H1 (cell line): ENCODE measurements around the gene CCDC88C. TPM values are rescaled to one million over a fixed set of nuclear protein-coding genes. Genes with fewer than 3 reads are reported as not detected.

Experiments used
- CTCF ChIA-PET: fragments of 300-600 bp; sonication (Branson Sonifier 250); formaldehyde crosslinking; loops from one replicate; lab custom pipeline; 2021; ENCODE audit not compliant: partially characterized antibody; lab: Charles Lee
- POLR2A ChIA-PET: fragments of 300-600 bp; sonication (Branson Sonifier 250); formaldehyde crosslinking; loops from one replicate; lab custom pipeline; 2021; ENCODE audit warnings: inconsistent platforms; ENCODE audit not compliant: partially characterized antibody; lab: Charles Lee
- DNase-seq, 2 experiments: peaks; one replicate each; pipeline versions ENCODE4 v3.0.0 to v3.0.0-alpha.2; 2010 to 2022; ENCODE audit warnings: low spot score in 2 of 2, low read depth in 1 of 2, mixed read lengths in 1 of 2
- FAIRE-seq: peaks from 2 replicates; lab custom pipeline; 2011; peaks lifted over from hg19 to GRCh38; lab: Jason Lieb, UNC
- H2AFZ ChIP-seq: 2 replicates; pipeline ENCODE4 v1.8.1; 2012; ENCODE audit warnings: low read length, inconsistent platforms
- H2AK5ac ChIP-seq: 2 replicates; pipeline ENCODE4 v1.6.1; 2013; ENCODE audit warnings: low read depth, low read length
- H2BK120ac ChIP-seq: replicated peaks from 2 replicates; pipeline ENCODE3; 2013; ENCODE audit warnings: low read depth, low read length, inconsistent platforms
- H2BK12ac ChIP-seq: 2 replicates; pipeline ENCODE4 v1.6.1; 2013; ENCODE audit warnings: low read depth, low read length
- H2BK15ac ChIP-seq: 2 replicates; pipeline ENCODE4 v1.6.1; 2013; ENCODE audit warnings: low read length
- H2BK20ac ChIP-seq: 2 replicates; pipeline ENCODE4 v1.6.1; 2013; ENCODE audit warnings: low read length
- H2BK5ac ChIP-seq: 2 replicates; pipeline ENCODE4 v1.6.1; 2013; ENCODE audit warnings: low read depth, low read length
- H3K14ac ChIP-seq: 2 replicates; pipeline ENCODE4 v1.6.1; 2013; ENCODE audit warnings: inconsistent platforms; ENCODE audit not compliant: insufficient read length
- H3K18ac ChIP-seq: 2 replicates; pipeline ENCODE4 v1.6.1; 2013; ENCODE audit warnings: low read length; ENCODE audit errors: extremely low read depth
- H3K23ac ChIP-seq: 2 replicates; pipeline ENCODE4 v1.6.1; 2013; ENCODE audit warnings: inconsistent platforms; ENCODE audit not compliant: insufficient read length
- H3K23me2 ChIP-seq: 2 replicates; pipeline ENCODE4 v1.6.1; 2013; ENCODE audit warnings: low read depth, low read length
- H3K27ac ChIP-seq: 2 replicates; pipeline ENCODE4 v1.6.1; 2011; ENCODE audit warnings: low read depth, low read length, inconsistent platforms
- H3K27me3 ChIP-seq, 4 experiments: replicated peaks in 1 of 4; 1 replicate in 1 of 4; 2 replicates in 3 of 4; pipeline versions ENCODE4 v1.6.1 to v1.8.1; 2011 to 2013; ENCODE audit warnings: low read length in 3 of 4, mild to moderate bottlenecking in 3 of 4, inconsistent platforms in 2 of 4, mixed read lengths in 2 of 4, moderate library complexity in 1 of 4; ENCODE audit not compliant: control insufficient read depth in 3 of 4, insufficient read depth in 3 of 4; ENCODE audit errors: extremely low read depth in 1 of 4
- H3K36me3 ChIP-seq, 4 experiments: 2 replicates each; pipeline versions ENCODE4 v1.6.1 to v1.8.1; 2011 to 2013; ENCODE audit warnings: mild to moderate bottlenecking in 4 of 4, low read length in 3 of 4, moderate library complexity in 2 of 4, control low read depth in 1 of 4, inconsistent platforms in 1 of 4; ENCODE audit not compliant: insufficient read depth in 4 of 4, control insufficient read depth in 2 of 4
- H3K4ac ChIP-seq: replicated peaks from 2 replicates; pipeline ENCODE3; 2013; ENCODE audit warnings: low read length, low read depth, mixed read lengths, inconsistent platforms; ENCODE audit not compliant: insufficient read length
- H3K4me1 ChIP-seq, 4 experiments: replicated peaks in 1 of 4; 1 replicate in 1 of 4; 2 replicates in 3 of 4; pipeline versions ENCODE4 v1.6.1 to v1.8.1; 2011 to 2013; ENCODE audit warnings: low read length in 3 of 4, inconsistent platforms in 2 of 4, mixed read lengths in 1 of 4; ENCODE audit not compliant: insufficient read depth in 4 of 4, control insufficient read depth in 3 of 4
- H3K4me2 ChIP-seq, 2 experiments: 2 replicates each; pipeline versions ENCODE4 v1.6.1 to v1.8.1; 2011 to 2013; ENCODE audit warnings: low read depth in 2 of 2, low read length in 2 of 2, control low read depth in 1 of 2, inconsistent platforms in 1 of 2, mild to moderate bottlenecking in 1 of 2; ENCODE audit not compliant: insufficient read depth in 1 of 2
- H3K4me3 ChIP-seq, 4 experiments: fragments of 200-600, 300-600 bp in 1 of 4; sonication (generic), shearing (Covaris generic), sonication (Bioruptor Twin) in 1 of 4; 2 replicates each; pipeline versions ENCODE4 v1.5.1 to v1.8.1; 2011 to 2016; ENCODE audit warnings: low read length in 4 of 4, low read depth in 3 of 4, control low read depth in 2 of 4, inconsistent platforms in 2 of 4, mild to moderate bottlenecking in 2 of 4, mixed read lengths in 1 of 4, moderate library complexity in 1 of 4; ENCODE audit not compliant: insufficient read depth in 2 of 4; ENCODE audit errors: extremely low read depth in 1 of 4
- H3K56ac ChIP-seq: replicated peaks from 2 replicates; pipeline ENCODE3; 2013; ENCODE audit warnings: low read depth, mild to moderate bottlenecking, mixed read lengths, low read length, inconsistent platforms; ENCODE audit not compliant: insufficient read length
- H3K79me1 ChIP-seq: 2 replicates; pipeline ENCODE4 v1.6.1; 2013; ENCODE audit warnings: low read depth, low read length, control low read depth
- H3K79me2 ChIP-seq, 2 experiments: 2 replicates each; pipeline versions ENCODE4 v1.6.1 to v1.8.1; 2012 to 2013; ENCODE audit warnings: low read length in 2 of 2, mild to moderate bottlenecking in 2 of 2, inconsistent platforms in 1 of 2; ENCODE audit not compliant: insufficient read depth in 2 of 2, control insufficient read depth in 1 of 2
- H3K9ac ChIP-seq, 4 experiments: replicated peaks in 1 of 4; 1 replicate in 1 of 4; 2 replicates in 3 of 4; pipeline versions ENCODE4 v1.6.1 to v1.8.1; 2011 to 2013; ENCODE audit warnings: low read depth in 3 of 4, low read length in 3 of 4, control low read depth in 2 of 4, mild to moderate bottlenecking in 2 of 4, moderate library complexity in 2 of 4, inconsistent platforms in 1 of 4; ENCODE audit errors: extremely low read depth in 1 of 4
- H3K9me3 ChIP-seq, 2 experiments: 2 replicates each; pipeline versions ENCODE4 v1.6.1 to v1.8.1; 2012 to 2013; ENCODE audit warnings: mild to moderate bottlenecking in 2 of 2, moderate library complexity in 2 of 2, control low read depth in 1 of 2, inconsistent platforms in 1 of 2, low read depth in 1 of 2, low read length in 1 of 2, mixed read lengths in 1 of 2; ENCODE audit not compliant: insufficient read depth in 2 of 2
- H4K20me1 ChIP-seq, 2 experiments: replicated peaks in 1 of 2; 2 replicates each; pipeline versions ENCODE3 to v1.8.1; 2011 to 2013; ENCODE audit warnings: inconsistent platforms in 2 of 2, low read length in 2 of 2, mild to moderate bottlenecking in 1 of 2; ENCODE audit not compliant: insufficient read depth in 2 of 2, control insufficient read depth in 1 of 2
- H4K5ac ChIP-seq: 2 replicates; pipeline ENCODE4 v1.6.1; 2013; ENCODE audit warnings: low read length, low read depth, mixed read lengths, inconsistent platforms; ENCODE audit not compliant: insufficient read length
- H4K8ac ChIP-seq: 2 replicates; pipeline ENCODE4 v1.8.0; 2013; ENCODE audit warnings: mild to moderate bottlenecking, moderate library complexity, low read length, inconsistent platforms; ENCODE audit not compliant: insufficient read depth; ENCODE audit errors: extremely low read depth
- H4K91ac ChIP-seq: replicated peaks from 2 replicates; pipeline ENCODE3; 2013; ENCODE audit warnings: low read length, mixed read lengths, inconsistent platforms; ENCODE audit not compliant: insufficient read length
- ASH2L ChIP-seq: fragments of 200-600, 300-600 bp; sonication (generic); IDR thresholded peaks from one replicate; pipeline ENCODE4 v1.7.1; 2017; ENCODE audit warnings: low read length
- BACH1 ChIP-seq: IDR thresholded peaks from 2 replicates; pipeline ENCODE4 v1.6.1; 2012; ENCODE audit warnings: low read length, improper control_type of control experiment
- HDAC2 ChIP-seq, 2 experiments: fragments of 300-600 bp in 1 of 2; sonication (generic) in 1 of 2; IDR thresholded peaks; 2 replicates each; pipeline ENCODE4 v1.6.1; 2011 to 2012; ENCODE audit warnings: low read depth in 2 of 2, low read length in 2 of 2, mild to moderate bottlenecking in 2 of 2, moderate library complexity in 2 of 2, borderline replicate concordance in 1 of 2, inconsistent platforms in 1 of 2
- JUND ChIP-seq: IDR thresholded peaks from 2 replicates; pipeline ENCODE4 v1.6.1; 2011; ENCODE audit warnings: mild to moderate bottlenecking, improper control_type of control experiment, low read length
- KDM5A ChIP-seq: fragments of 200-600 bp; IDR thresholded peaks from 2 replicates; pipeline ENCODE4 v1.7.1; 2012; ENCODE audit warnings: mild to moderate bottlenecking, low read length, inconsistent platforms, mixed read lengths
- PHF8 ChIP-seq: fragments of 200-600 bp; sonication (generic); conservative IDR thresholded peaks from 2 replicates; pipeline ENCODE4 v1.7.1; 2012; ENCODE audit warnings: low read depth, mild to moderate bottlenecking, inconsistent platforms, low read length, moderate library complexity
- SRF ChIP-seq: IDR thresholded peaks from 2 replicates; pipeline ENCODE4 v1.6.1; 2011; ENCODE audit warnings: mild to moderate bottlenecking, low read depth, low read length, moderate library complexity
- TAF7 ChIP-seq: optimal IDR thresholded peaks from 2 replicates; pipeline ENCODE3; 2011; ENCODE audit warnings: low read depth, mild to moderate bottlenecking, inconsistent platforms, low read length, moderate library complexity, borderline replicate concordance
- TBP ChIP-seq: IDR thresholded peaks from 2 replicates; pipeline ENCODE4 v1.6.1; 2011; ENCODE audit warnings: low read depth, low read length, improper control_type of control experiment
- WGBS, 2 experiments: shearing (Covaris generic) in 1 of 2; methylation state at CpG; one replicate each; pipeline versions ENCODE4 v1.1.6 to v1.1.7; 2013 to 2015; ENCODE audit warnings: low lambda C conversion rate in 2 of 2, mixed read lengths in 2 of 2, inconsistent platforms in 1 of 2, low coverage in 1 of 2, missing lambda C conversion rate in 1 of 2; ENCODE audit not compliant: insufficient replicate concordance in 2 of 2, insufficient coverage in 1 of 2, insufficient read length in 1 of 2; ENCODE audit errors: extremely low coverage in 1 of 2, missing lambda C conversion rate in 1 of 2; 5-methylcytosine and 5-hydroxymethylcytosine counted together
- polyA plus RNA-seq, 7 experiments: library from polyadenylated mRNA; depleted of rRNA in 3 of 7; stranded (reverse) in 5 of 7; unstranded in 2 of 7; fragments of >200 nt in 5 of 7; fragments of 200-250 nt in 2 of 7; gene quantifications; 1 replicate in 5 of 7; 2 replicates in 1 of 7; 4 replicates in 1 of 7; pipeline versions ENCODE4 v1.2.1 to v1.2.3, GENCODE V29; 2011 to 2013; ENCODE audit warnings: missing spikeins in 2 of 7, mixed read lengths in 2 of 7
- total RNA-seq: library from RNA; stranded (reverse); fragmentation: NEBNext Ultra II Directional; extraction: Animal tissue kit (Norgen Biotek cat#: 25700); gene quantifications from 2 replicates; pipeline ENCODE4 v1.2.1, GENCODE V29; 2021
- TF ChIP-seq, protein P1 (sequence below), 3 experiments: IDR thresholded peaks; 1 replicate in 2 of 3; 2 replicates in 1 of 3; pipeline versions ENCODE4 v1.5.1 to v1.6.1; 2011; ENCODE audit warnings: low read length in 3 of 3, mild to moderate bottlenecking in 3 of 3, inconsistent platforms in 2 of 3, low read depth in 1 of 3, moderate library complexity in 1 of 3; ENCODE audit not compliant: insufficient read depth in 1 of 3; ENCODE audit errors: control extremely low read depth in 1 of 3

Gene CCDC88C
- total and polyA plus RNA-seq, 2 of the 8 experiments (the other 6 are each of a cell fraction or from before 2014, with no cell fraction given), result 10.3 to 57.7 TPM

DNA sequence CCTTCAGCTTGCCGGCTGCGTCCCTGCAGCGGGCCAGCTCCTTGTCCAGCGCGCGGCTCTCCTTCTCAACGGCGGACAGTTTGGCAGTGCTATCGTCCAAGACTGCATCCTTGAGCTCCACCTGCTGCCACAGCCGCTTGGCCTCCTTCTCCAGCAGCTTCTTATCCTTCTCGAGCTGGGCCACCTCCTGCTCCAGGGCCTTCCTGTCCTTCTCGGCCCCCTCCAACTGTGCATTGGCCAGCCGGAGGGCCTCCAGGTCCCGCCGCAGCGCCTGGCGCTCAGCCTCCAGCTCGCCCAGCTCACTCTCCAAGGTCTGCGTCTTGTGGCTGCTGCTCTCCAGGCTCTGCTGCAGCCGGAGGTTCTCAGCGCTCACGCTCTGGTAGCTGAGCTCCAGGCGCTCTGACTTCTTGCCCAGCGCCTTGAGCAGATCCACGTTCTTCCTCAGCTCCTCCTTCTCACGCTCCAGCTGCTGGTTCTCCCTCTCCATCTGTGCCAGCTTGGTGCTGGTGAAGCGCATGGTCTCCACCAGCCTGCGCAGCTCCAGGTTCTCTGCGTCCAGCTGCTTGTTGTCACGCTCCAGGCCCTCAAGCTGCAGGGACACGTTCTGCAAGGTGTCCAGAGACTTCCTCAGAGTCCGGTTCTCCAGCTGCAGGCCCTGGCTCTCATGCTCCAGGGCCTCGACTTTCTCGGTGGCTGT lies 104.3 kb downstream of the CCDC88C start:
- Histone ChIP-seq H3K9me3 (peaks cover 17 to 27% of the 10 kb centered on the region in 2 experiments), H2AK5ac (no peak overlapping the region), H4K91ac (no peak overlapping the region), H2BK5ac (no peak overlapping the region; the same call in 1 of the 2 replicates), H2BK12ac (no peak overlapping the region), H4K20me1 (peaks cover 0 to 2% of the 10 kb centered on the region in 2 experiments), H2BK120ac (no peak overlapping the region), H3K14ac (no peak overlapping the region), H3K4me2 (no peak overlapping the region), H3K9ac (no peak overlapping the region), H2BK15ac (no peak overlapping the region), H2AFZ (no peak overlapping the region), H3K23me2 (no peaks in the 10 kb centered on the region), H4K5ac (no peak overlapping the region), H3K56ac (no peak overlapping the region), H4K8ac (no peak overlapping the region), H3K36me3 (peaks cover 31 to 43% (median 43%) of the 10 kb centered on the region in 4 experiments; a peak in 7 of 8 replicates), H3K23ac (no peak overlapping the region), H3K79me1 (no peaks in the 10 kb centered on the region), H3K4me3 (no peak overlapping the region), H3K27ac (no peak overlapping the region), H3K4ac (no peak overlapping the region), H3K18ac (no peak overlapping the region), H2BK20ac (no peak overlapping the region), H3K79me2 (no peaks in the 10 kb centered on the region), H3K27me3 (no peaks in the 10 kb centered on the region), H3K4me1 (no peaks in the 10 kb centered on the region)
- FAIRE-seq, result no peak
- WGBS, 2 experiments, result 93% methylated on average over 34 of the region's 34 CpGs; no CpG with 5 or more reads in 1 of the 2 experiments
- DNase-seq, result no peak
- POLR2A ChIA-PET, result interaction anchor here (0.6 kb wide), 1 partner anchor 260 kb away, joined by 3 read pairs; no protein-coding TSS in a partner anchor
- CTCF ChIA-PET, result interaction anchor here (1.1 to 8.2 kb wide), 6 partner anchors 8 to 114 kb away, joined by 3 to 51 read pairs (median 4); no protein-coding TSS in a partner anchor
- TF ChIP-seq PHF8 (no peak), BACH1 (no peak), ASH2L (no peak), SRF (no peak), TAF7 (no peak), TBP (no peak), KDM5A (no peak), JUND (no peak), HDAC2 (IDR thresholded peaks at IDR 0.05; ENCODE audit: borderline replicate concordance in 1 of 2, low read depth in 2 of 2, low read length in 2 of 2) (no peak)
- TF ChIP-seq, protein P1, sequence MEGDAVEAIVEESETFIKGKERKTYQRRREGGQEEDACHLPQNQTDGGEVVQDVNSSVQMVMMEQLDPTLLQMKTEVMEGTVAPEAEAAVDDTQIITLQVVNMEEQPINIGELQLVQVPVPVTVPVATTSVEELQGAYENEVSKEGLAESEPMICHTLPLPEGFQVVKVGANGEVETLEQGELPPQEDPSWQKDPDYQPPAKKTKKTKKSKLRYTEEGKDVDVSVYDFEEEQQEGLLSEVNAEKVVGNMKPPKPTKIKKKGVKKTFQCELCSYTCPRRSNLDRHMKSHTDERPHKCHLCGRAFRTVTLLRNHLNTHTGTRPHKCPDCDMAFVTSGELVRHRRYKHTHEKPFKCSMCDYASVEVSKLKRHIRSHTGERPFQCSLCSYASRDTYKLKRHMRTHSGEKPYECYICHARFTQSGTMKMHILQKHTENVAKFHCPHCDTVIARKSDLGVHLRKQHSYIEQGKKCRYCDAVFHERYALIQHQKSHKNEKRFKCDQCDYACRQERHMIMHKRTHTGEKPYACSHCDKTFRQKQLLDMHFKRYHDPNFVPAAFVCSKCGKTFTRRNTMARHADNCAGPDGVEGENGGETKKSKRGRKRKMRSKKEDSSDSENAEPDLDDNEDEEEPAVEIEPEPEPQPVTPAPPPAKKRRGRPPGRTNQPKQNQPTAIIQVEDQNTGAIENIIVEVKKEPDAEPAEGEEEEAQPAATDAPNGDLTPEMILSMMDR (IDR thresholded peaks at IDR 0.05; ENCODE audit: control extremely low read depth in 1 of 3, insufficient read depth in 1 of 3, low read depth in 1 of 3, low read length in 3 of 3), result no peak
